Osteoblast (primary cell): ENCODE measurements around the gene CSTPP1. TPM values are rescaled to one million over a fixed set of nuclear protein-coding genes. Genes with fewer than 3 reads are reported as not detected.

Experiments used
- DNase-seq: peaks from one replicate; pipeline ENCODE4 v3.0.0; 2011; ENCODE audit warnings: low spot score, mixed read lengths; ENCODE audit not compliant: insufficient read length; ENCODE audit errors: missing footprints
- H2AFZ ChIP-seq: 2 replicates; pipeline ENCODE4 v1.6.0; 2011; ENCODE audit warnings: mild to moderate bottlenecking, low read length
- H3K27ac ChIP-seq: 2 replicates; pipeline ENCODE4 v1.5.1; 2011; ENCODE audit warnings: mild to moderate bottlenecking, low read depth, low read length, moderate library complexity
- H3K27me3 ChIP-seq: 2 replicates; pipeline ENCODE4 v1.6.0; 2012; ENCODE audit warnings: mild to moderate bottlenecking, control low read depth, inconsistent platforms, low read length, moderate library complexity; ENCODE audit not compliant: insufficient read depth
- H3K36me3 ChIP-seq: 2 replicates; pipeline ENCODE4 v1.5.1; 2011; ENCODE audit warnings: mild to moderate bottlenecking, low read length, control low read depth, moderate library complexity; ENCODE audit not compliant: insufficient read depth
- H3K4me1 ChIP-seq: 2 replicates; pipeline ENCODE4 v1.5.1; 2011; ENCODE audit warnings: mild to moderate bottlenecking, low read length, control low read depth, moderate library complexity; ENCODE audit not compliant: insufficient read depth
- H3K4me2 ChIP-seq: 2 replicates; pipeline ENCODE4 v1.6.0; 2011; ENCODE audit warnings: mild to moderate bottlenecking, low read length; ENCODE audit not compliant: insufficient read depth
- H3K4me3 ChIP-seq: fragments of 200-600 bp; sonication (generic); 3 replicates; pipeline ENCODE4 v1.5.1; 2012; ENCODE audit warnings: mild to moderate bottlenecking, low read length, inconsistent platforms; ENCODE audit not compliant: insufficient read depth
- H3K79me2 ChIP-seq: 2 replicates; pipeline ENCODE4 v1.6.0; 2012; ENCODE audit warnings: mild to moderate bottlenecking, low read length, control low read depth, inconsistent platforms; ENCODE audit not compliant: insufficient read depth
- H3K9me3 ChIP-seq: 2 replicates; pipeline ENCODE4 v1.5.1; 2011; ENCODE audit warnings: low read depth, low read length, control low read depth
- H4K20me1 ChIP-seq: 2 replicates; pipeline ENCODE4 v1.6.0; 2012; ENCODE audit warnings: mild to moderate bottlenecking, low read length, control low read depth; ENCODE audit not compliant: insufficient read depth
- CTCF ChIP-seq: IDR thresholded peaks from 2 replicates; pipeline ENCODE4 v1.5.1; 2011; ENCODE audit warnings: mild to moderate bottlenecking, low read depth, low read length, moderate library complexity; ENCODE audit errors: extremely low read depth
- total RNA-seq: library from RNA; depleted of rRNA; stranded (reverse); fragments of >200 nt; gene quantifications from 2 replicates; pipeline ENCODE4 v1.2.3, GENCODE V29; 2012

Gene CSTPP1
- total RNA-seq, 1 donor, result 27.1 TPM

GRCh38 chr11:47139878-47140277, 203.3 kb downstream of the CSTPP1 start:
- no peak for DNase-seq

GRCh38 chr11:47143322-47143721, 206.8 kb downstream of the CSTPP1 start:
- H3K79me2 ChIP-seq, result no peaks in the 10 kb centered on the region
- DNase-seq, result no peak
- H3K27me3 ChIP-seq, result no peaks in the 10 kb centered on the region
- H2AFZ ChIP-seq, result no peak overlapping the region
- no peak overlapping the region for H3K4me3 ChIP-seq
- no peaks in the 10 kb centered on the region for H3K4me1 ChIP-seq
- H3K9me3 ChIP-seq, result no peaks in the 10 kb centered on the region
- no peak for TF ChIP-seq CTCF
- H3K27ac ChIP-seq, result no peak overlapping the region
- H3K36me3 ChIP-seq, result no peaks in the 10 kb centered on the region
- no peak overlapping the region for H3K4me2 ChIP-seq
- no peaks in the 10 kb centered on the region for H4K20me1 ChIP-seq

More at GRCh38 chr11:47139878-47140277, 203.3 kb downstream of the CSTPP1 start:
- no peak overlapping the region for H2AFZ ChIP-seq
- no peak overlapping the region for H3K4me2 ChIP-seq
- no peaks in the 10 kb centered on the region for H3K9me3 ChIP-seq
- no peak overlapping the region for H3K27ac ChIP-seq
- peaks cover 5% of the 10 kb centered on the region for H4K20me1 ChIP-seq
- H3K4me1 ChIP-seq, result peaks cover 16% of the 10 kb centered on the region
- H3K79me2 ChIP-seq, result no peaks in the 10 kb centered on the region
- no peaks in the 10 kb centered on the region for H3K27me3 ChIP-seq
- no peak for TF ChIP-seq CTCF
- H3K4me3 ChIP-seq, result no peak overlapping the region
- no peaks in the 10 kb centered on the region for H3K36me3 ChIP-seq

GRCh38 chr11:47144541-47144940, 208.0 kb downstream of the CSTPP1 start:
- Histone ChIP-seq H2AFZ (no peak overlapping the region), H3K4me2 (no peak overlapping the region), H3K79me2 (no peaks in the 10 kb centered on the region), H3K4me3 (no peak overlapping the region), H3K27ac (no peak overlapping the region), H3K9me3 (no peaks in the 10 kb centered on the region), H3K27me3 (no peaks in the 10 kb centered on the region), H3K36me3 (no peaks in the 10 kb centered on the region), H3K4me1 (no peaks in the 10 kb centered on the region), H4K20me1 (no peaks in the 10 kb centered on the region)
- DNase-seq, result no peak
- no peak for TF ChIP-seq CTCF

- H3K4me3 ChIP-seq, result no peak overlapping the region
- H3K27me3 ChIP-seq, result no peaks in the 10 kb centered on the region
- H4K20me1 ChIP-seq, result no peaks in the 10 kb centered on the region
- no peak for TF ChIP-seq CTCF
- no peaks in the 10 kb centered on the region for H3K4me1 ChIP-seq
- no peak for DNase-seq
- no peaks in the 10 kb centered on the region for H3K36me3 ChIP-seq
- H3K9me3 ChIP-seq, result no peaks in the 10 kb centered on the region
- H3K79me2 ChIP-seq, result no peaks in the 10 kb centered on the region
- H3K27ac ChIP-seq, result no peak overlapping the region
- H2AFZ ChIP-seq, result no peak overlapping the region
- no peak overlapping the region for H3K4me2 ChIP-seq
Observed at GRCh38 chr11:47147250-47147649, 210.7 kb downstream of the CSTPP1 start.
